Transverse colon (tissue), 3 donors: ENCODE data around the gene ETV6.

Source experiments
- EP300 ChIP-seq: sonication (generic); formaldehyde crosslinking; IDR thresholded peaks from one replicate; pipeline ENCODE4 v1.6.1; 2017; ENCODE audit warnings: antibody characterized with exemption, low read depth
- POLR2A ChIP-seq: fragments of 450-650 bp; IDR thresholded peaks from one replicate; pipeline ENCODE4 v1.6.1; 2016; ENCODE audit warnings: antibody characterized with exemption, mild to moderate bottlenecking, moderate library complexity
- POLR2AphosphoS5 ChIP-seq, 3 donors: sonication (generic); formaldehyde crosslinking; IDR thresholded peaks; one replicate each; pipeline ENCODE4 v1.6.1; 2016; ENCODE audit warnings: antibody characterized with exemption in 3 of 3

- TF ChIP-seq POLR2A (no peak), EP300 (no peak), POLR2AphosphoS5 (IDR thresholded peaks at IDR 0.05) (no peak)
These were observed 177.9 kb downstream of the ETV6 start for GRCh38 chr12:11827091-11828061.
